Stimulated activated CD4-positive, alpha-beta T cell treated with anti-CD3 and anti-CD28 coated beads, Interleukin-1b, Interleukin-23, amount 100 ng/mL, for 4 hours (primary cell): Measurements from ENCODE around the gene IGFBP3.

Experiments
- DNase-seq, 2 donors: peaks; one replicate each; pipeline ENCODE4 v3.0.0-alpha.2; 2020; ENCODE audit warnings: low read depth in 2 of 2

IGFBP3 gene

DNA sequence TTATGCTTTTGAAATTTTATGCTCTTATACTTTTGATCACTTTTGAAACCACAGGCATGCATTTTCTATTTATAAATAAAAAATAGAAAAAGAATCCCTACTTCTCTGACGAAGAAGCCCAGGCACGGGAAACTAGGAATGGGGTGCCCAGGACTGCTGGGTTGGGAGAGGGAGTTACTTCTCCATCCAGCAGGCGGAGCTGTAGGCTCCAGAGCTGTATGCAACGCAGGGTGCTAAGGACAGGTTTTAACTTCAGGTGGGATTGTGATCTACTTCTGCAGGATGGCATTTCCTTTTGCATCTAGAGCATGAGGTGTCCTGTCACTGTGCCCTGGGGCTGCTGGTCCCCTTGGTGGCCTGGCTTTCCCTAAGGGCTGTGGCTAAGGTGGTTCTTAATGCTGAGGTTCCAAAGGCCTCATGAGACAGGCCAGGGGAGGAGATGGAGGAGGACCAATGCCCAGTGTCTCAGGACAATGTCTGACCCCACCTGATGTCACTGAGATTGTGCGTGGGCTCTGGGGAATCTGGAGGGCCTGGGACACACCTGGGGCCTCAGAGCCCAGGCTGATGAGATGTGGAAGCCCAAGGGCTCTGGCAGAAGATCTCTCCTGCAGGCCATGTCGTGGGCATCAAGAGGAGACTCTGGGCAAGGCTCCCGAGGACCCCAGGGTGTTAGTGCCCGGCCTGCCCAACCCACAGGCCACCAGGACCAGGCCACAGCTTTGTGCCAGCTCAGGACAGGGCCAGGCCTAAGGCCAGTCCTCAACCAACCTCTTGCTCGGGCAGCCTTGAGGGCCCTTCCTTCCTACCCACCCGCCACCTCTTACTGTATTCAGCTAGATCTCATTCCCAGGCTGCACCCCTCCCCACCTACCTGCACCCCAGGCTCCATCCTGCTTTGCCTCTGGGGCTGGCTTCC lies 48.7 kb downstream of the IGFBP3 start:
- no peak for DNase-seq

DNA sequence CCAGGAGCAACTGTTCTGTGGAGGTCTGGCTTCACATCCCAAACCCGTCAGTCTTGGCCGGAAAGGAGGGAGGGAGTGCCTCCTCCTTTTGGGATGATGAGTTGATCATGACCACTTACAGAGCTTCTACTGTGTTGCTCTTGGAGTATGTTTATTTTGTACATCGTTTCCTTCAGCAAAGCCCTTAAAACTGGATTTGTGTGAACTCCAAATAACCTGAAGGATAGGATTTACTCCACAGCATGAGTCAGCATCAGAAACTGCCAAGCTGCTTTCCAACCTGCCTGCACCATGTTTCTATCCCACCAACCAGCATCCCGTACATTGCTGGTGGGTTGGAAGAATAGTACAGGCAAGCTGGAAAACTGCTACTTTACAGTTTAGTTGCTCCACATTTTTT lies 51.6 kb downstream of the IGFBP3 start:
- DNase-seq: no peak

DNA sequence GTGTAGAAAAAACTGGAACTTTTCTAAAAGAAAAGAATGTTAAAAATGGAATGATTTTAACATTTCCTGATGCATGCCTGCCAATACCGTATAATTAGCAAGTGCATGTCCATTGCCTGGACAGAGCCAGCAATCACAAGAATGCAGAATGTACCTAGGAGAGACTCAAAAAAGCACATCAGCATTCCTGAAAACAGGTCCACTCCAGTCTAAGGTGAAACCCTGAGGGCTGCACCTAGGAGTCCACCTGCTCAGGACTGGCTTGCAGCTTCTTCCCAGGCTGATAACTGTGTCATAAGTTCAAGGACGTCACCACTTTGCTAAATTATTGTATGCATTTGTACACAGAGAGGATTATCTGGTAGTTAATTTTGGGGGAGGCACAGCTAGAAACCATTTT lies 53.6 kb downstream of the IGFBP3 start:
- no peak for DNase-seq

DNA sequence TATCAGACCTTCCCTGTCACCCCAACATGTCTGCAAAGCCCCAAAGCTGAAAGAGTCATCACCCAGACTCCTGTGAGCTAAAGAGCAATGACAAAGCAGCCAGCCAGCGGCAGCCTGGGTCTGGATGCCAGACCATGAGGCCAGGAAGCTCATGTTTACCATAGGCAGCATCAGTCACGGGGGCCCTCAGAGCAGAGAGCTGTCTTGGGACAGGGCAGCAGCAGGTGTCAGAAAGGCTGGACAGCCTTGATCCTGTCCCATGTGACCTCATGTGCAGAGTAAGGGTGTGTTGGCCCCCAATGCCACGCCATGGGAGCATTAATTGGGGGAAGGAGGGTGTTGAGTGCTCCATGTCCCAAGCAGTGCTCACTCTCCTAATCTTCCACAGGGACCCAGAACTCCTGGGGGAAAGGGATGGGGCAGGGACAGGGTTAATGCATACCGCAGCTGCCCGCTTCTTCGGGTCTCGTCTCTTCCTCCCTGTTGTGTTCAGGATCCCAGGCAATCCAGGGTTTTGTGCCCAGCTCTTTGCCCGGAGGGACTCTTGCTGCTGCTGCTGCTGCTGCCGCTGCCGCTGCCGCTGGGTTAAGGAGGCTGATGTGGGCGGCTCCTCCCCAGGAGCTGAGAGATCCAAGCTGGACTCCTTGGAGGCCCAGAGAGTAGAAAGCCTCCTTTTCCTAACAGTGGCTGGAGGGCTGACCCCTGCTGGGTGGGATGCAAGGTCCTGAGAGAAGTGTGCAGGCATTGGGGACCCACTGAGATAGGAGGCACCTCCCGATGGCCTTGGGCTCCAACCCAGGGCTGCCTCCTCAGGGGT lies 55.3 kb downstream of the IGFBP3 start:
- no peak for DNase-seq

DNA sequence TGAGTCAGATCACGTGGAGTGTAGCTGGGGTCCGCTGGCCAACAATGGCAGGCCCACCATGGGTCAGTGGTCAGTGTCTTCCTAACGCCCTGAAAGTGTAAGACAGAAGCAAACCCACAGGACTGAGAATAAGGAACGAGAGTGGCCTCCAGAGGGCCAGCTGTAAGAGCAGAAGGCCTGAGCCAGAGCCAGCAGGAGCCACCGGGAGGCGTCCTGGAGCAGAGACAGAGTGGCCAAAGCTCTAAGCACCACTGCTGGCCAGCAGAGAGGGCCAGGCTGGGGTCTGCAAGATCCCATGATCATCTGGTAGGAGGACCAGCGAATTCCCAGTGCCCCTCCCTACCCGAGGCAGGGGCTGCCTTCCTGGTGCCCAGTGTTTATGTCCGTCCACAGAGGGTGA lies 57.4 kb downstream of the IGFBP3 start:
- DNase-seq: no peak
